Measurements from ENCODE around the gene PALMD. TPM values are rescaled to one million over a fixed set of nuclear protein-coding genes. Genes with fewer than 3 reads are reported as not detected.

PALMD gene
- total RNA-seq: not detected in 2 replicates

- peaks cover 14% of the 10 kb centered on the region for H3K27me3 Mint-ChIP-seq
- TF ChIP-seq CTCF (IDR thresholded peaks at IDR 0.05): no peak
- intact Hi-C loops (cut with micrococcal nuclease): no loop called here
- H3K4me3 Mint-ChIP-seq: no peak within 1 kb of the TSS
- H3K9me3 Mint-ChIP-seq: no peaks in the 10 kb centered on the region
- CTCF ChIA-PET: no interaction called here
- H3K27ac Mint-ChIP-seq: no peak within 1 kb of the TSS
- ATAC-seq (ENCODE audit: low read depth) (no peak), DNase-seq (no peak)
- H3K36me3 Mint-ChIP-seq (ENCODE audit: low read depth): no peaks in the 10 kb centered on the region
- H3K4me1 Mint-ChIP-seq: no peaks in the 10 kb centered on the region
- POLR2A ChIA-PET: no interaction called here
Measured at GRCh38 chr1:99645699-99646531, at the start of gene PALMD. PALMD (plus strand) TSS chr1:99646113; CDS start chr1:99646318, 205 bp downstream.

GRCh38 chr1:99598738-99599411, 47.0 kb upstream of the PALMD start:
- Mint-ChIP-seq H3K27me3 (no peaks in the 10 kb centered on the region), H3K4me1 (no peaks in the 10 kb centered on the region), H3K27ac (no peak overlapping the region), H3K36me3 (ENCODE audit: low read depth) (no peaks in the 10 kb centered on the region), H3K9me3 (no peaks in the 10 kb centered on the region), H3K4me3 (no peak overlapping the region)
- ATAC-seq (ENCODE audit: low read depth): no peak
- no peak for TF ChIP-seq CTCF (IDR thresholded peaks at IDR 0.05)
- DNase-seq: no peak
- ChIA-PET POLR2A (no interaction called here), CTCF (no interaction called here)
- intact Hi-C loops (cut with micrococcal nuclease): no loop called here

GRCh38 chr1:99599678-99600175, 46.2 kb upstream of the PALMD start:
- CTCF ChIA-PET: no interaction called here
- no peaks in the 10 kb centered on the region for H3K36me3 Mint-ChIP-seq (ENCODE audit: low read depth)
- intact Hi-C loops (cut with micrococcal nuclease): no loop called here

GRCh38 chr1:99600782-99601181, 45.1 kb upstream of the PALMD start:
- H3K27me3 Mint-ChIP-seq: no peaks in the 10 kb centered on the region

More at GRCh38 chr1:99599678-99600175, 46.2 kb upstream of the PALMD start:
- POLR2A ChIA-PET: no interaction called here
- Mint-ChIP-seq H3K4me3 (no peak overlapping the region), H3K27me3 (no peaks in the 10 kb centered on the region), H3K27ac (no peak overlapping the region), H3K9me3 (no peaks in the 10 kb centered on the region), H3K4me1 (no peaks in the 10 kb centered on the region)
- ATAC-seq (ENCODE audit: low read depth) (no peak), DNase-seq (no peak)
- TF ChIP-seq CTCF (IDR thresholded peaks at IDR 0.05): no peak

More at GRCh38 chr1:99600782-99601181, 45.1 kb upstream of the PALMD start:
- CTCF ChIA-PET: no interaction called here
- no peaks in the 10 kb centered on the region for H3K4me1 Mint-ChIP-seq
- no peaks in the 10 kb centered on the region for H3K9me3 Mint-ChIP-seq
- no peaks in the 10 kb centered on the region for H3K36me3 Mint-ChIP-seq (ENCODE audit: low read depth)
- no peak overlapping the region for H3K27ac Mint-ChIP-seq
- intact Hi-C loops (cut with micrococcal nuclease): no loop called here
- ATAC-seq (ENCODE audit: low read depth) (no peak), DNase-seq (no peak)
- H3K4me3 Mint-ChIP-seq: no peak overlapping the region
- POLR2A ChIA-PET: no interaction called here
- no peak for TF ChIP-seq CTCF (IDR thresholded peaks at IDR 0.05)

All from activated B cell treated with CpG ODN at 0.5 μM for 24 hours (primary cell).